Measurements from ENCODE around the gene TAL2.

TAL2 gene

GRCh38 chr9:105711867-105712266 lies 49.6 kb downstream of the TAL2 start:
- DNase-seq: no peak

GRCh38 chr9:105712297-105712696 lies 50.0 kb downstream of the TAL2 start:
- no peak for DNase-seq

Measured in activated CD4-positive, alpha-beta T cell treated with anti-CD3 and anti-CD28 coated beads, Interleukin-2, amount 50 U/mL, for 1 hour (primary cell).